SK-N-SH (cell line): ENCODE measurements around the gene XRRA1.

Source experiments
- CTCF ChIP-seq: fragments of 200-600 bp; sonication (generic); IDR thresholded peaks from 2 replicates; pipeline ENCODE4 v1.6.1; 2017; ENCODE audit warnings: antibody characterized with exemption, mild to moderate bottlenecking, moderate library complexity
- EP300 ChIP-seq, 2 experiments: IDR thresholded peaks; 2 replicates each; pipeline versions ENCODE4 v1.4.0 to v1.6.1; 2012; ENCODE audit warnings: borderline replicate concordance in 1 of 2, low read depth in 1 of 2, low read length in 1 of 2
- EZH2phosphoT487 ChIP-seq: fragments of 200-600 bp; sonication (generic); IDR thresholded peaks from 2 replicates; pipeline ENCODE4 v1.6.1; 2017; ENCODE audit warnings: low read depth, mixed run types, mild to moderate bottlenecking, antibody characterized with exemption, moderate library complexity, borderline replicate concordance
- JUND ChIP-seq: IDR thresholded peaks from 2 replicates; pipeline ENCODE4 v1.4.0; 2012
- TAF1 ChIP-seq: IDR thresholded peaks from 2 replicates; pipeline ENCODE4 v1.6.1; 2012; ENCODE audit warnings: low read depth, mild to moderate bottlenecking, low read length, moderate library complexity, borderline replicate concordance

- TF ChIP-seq JUND (no peak), CTCF (no peak), TAF1 (no peak), EZH2phosphoT487 (no peak), EP300 (IDR thresholded peaks at IDR 0.05; ENCODE audit: borderline replicate concordance in 1 of 2, low read depth in 1 of 2, low read length in 1 of 2) (no peak)
Measured at GRCh38 chr11:74978041-74978440, 29.1 kb upstream of the XRRA1 start.
